ENCODE data around the gene KCNK2. TPM values are rescaled to one million over a fixed set of nuclear protein-coding genes. Genes with fewer than 3 reads are reported as not detected.

Gene KCNK2
- total RNA-seq, 4 donors from 2014 or later, result 3.9 to 22.6 (median 21.2) TPM

- Histone ChIP-seq H3K4me3 (replicated peaks in 1 of 3) (no peak overlapping the region), H3K36me3 (no peaks in the 10 kb centered on the region), H3K27ac (no peak overlapping the region), H3K9me3 (no peaks in the 10 kb centered on the region), H3K27me3 (no peaks in the 10 kb centered on the region), H3K4me1 (no peaks in the 10 kb centered on the region)
- intact Hi-C loops (cut with DNase I), result no loop called here
- TF ChIP-seq CTCF (IDR thresholded peaks at IDR 0.05) (no peak), POLR2A (IDR thresholded peaks at IDR 0.05) (no peak)
- 89% methylated on average over 3 of the region's 3 CpGs for WGBS, 2 donors
- DNase-seq, result no peak
Observed at GRCh38 chr1:215166886-215167285, 84.3 kb downstream of the KCNK2 start.

DNA sequence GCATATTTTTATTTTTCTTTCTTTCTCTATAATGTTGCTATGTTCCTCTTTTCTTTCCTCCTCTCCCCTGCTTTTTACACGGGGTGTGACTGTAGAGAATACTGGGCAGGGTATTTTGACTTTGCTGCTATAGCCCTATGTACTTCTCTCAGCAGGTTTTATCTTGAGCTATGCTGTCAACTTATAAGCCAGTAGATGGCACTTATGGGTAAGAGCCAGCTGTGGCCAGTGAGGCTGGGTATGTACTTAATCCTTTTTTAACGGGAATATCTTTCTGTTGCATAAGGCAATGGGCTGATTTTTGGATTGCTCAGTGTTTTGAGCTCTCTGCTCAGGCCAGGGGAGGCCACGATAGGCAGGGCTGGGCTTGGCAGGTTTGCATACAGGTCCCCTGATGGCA lies 99.0 kb downstream of the KCNK2 start:
- intact Hi-C loops (cut with DNase I), result no loop called here
- Histone ChIP-seq H3K4me3 (replicated peaks in 1 of 3) (no peak overlapping the region), H3K4me1 (no peaks in the 10 kb centered on the region), H3K27ac (no peak overlapping the region), H3K9me3 (no peaks in the 10 kb centered on the region), H3K36me3 (no peaks in the 10 kb centered on the region), H3K27me3 (no peaks in the 10 kb centered on the region)
- no peak for TF ChIP-seq CTCF (IDR thresholded peaks at IDR 0.05)
- no peak for TF ChIP-seq POLR2A (IDR thresholded peaks at IDR 0.05)
- DNase-seq, result no peak
- 91 to 92% methylated on average over 3 of the region's 3 CpGs for WGBS, 2 donors

DNA sequence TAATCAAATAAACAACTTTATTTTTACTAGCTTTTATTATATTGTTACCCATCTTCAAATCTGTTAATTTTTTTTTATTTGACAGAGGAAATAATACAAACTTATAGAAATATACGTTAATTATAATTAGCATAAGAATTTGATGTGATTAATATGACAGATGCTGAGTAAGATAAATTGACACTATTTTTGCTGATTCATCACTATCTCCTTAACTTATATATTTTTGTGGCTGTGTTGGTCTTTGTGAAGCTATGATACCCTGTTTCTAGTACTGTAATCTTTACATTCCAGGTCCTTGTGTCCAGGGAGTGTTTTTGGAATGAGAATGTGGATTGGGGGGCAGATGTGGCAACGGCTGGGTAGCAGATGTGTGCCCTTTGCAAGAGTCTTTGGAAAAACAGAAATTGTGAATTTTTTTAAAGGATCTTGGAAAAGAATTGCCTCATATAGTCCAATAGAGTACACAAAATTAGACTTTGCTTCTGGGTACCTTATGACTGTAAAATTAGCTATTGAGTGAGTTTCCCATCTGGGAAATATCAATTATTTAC lies 102.6 kb downstream of the KCNK2 start:
- Histone ChIP-seq H3K27me3 (no peaks in the 10 kb centered on the region), H3K36me3 (no peaks in the 10 kb centered on the region), H3K27ac (no peak overlapping the region), H3K4me1 (peaks cover 0 to 8% of the 10 kb centered on the region in 2 donors), H3K4me3 (replicated peaks in 1 of 3) (no peak overlapping the region), H3K9me3 (no peaks in the 10 kb centered on the region)
- TF ChIP-seq POLR2A (IDR thresholded peaks at IDR 0.05), result no peak
- no peak for TF ChIP-seq CTCF (IDR thresholded peaks at IDR 0.05)
- 84 to 87% methylated on average over 2 of the region's 2 CpGs for WGBS, 2 donors
- intact Hi-C loops (cut with DNase I), result no loop called here
- DNase-seq, result no peak

DNA sequence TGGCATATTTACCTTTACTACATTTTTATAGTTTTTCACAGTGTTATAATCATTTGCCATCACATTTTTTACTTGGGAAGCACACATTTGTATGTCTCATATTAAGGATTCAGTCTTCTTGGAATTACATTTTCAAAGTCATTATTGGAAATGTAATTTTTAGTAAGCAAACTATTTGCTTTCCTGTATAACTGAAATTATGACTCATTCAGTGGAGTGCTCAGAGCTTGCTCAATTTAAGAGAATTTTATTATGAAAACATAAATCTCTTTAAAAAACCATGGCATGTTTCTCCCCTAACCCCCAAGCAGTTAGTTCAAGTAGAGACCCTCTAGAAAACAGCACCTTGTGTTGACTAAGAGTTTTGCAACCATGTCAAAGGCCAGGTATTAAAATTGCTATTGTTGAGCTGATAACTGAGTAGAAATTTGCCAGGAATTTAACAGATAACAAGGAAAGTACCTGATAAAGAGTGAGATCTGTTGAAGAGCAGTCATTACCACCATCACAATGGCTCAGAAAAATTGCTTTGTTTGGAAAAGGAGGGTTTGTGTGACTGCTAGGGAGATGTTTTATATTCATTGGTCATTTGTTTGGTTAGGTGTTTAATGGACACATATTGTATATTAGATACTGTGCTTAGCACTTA lies 105.9 kb downstream of the KCNK2 start:
- TF ChIP-seq CTCF (IDR thresholded peaks at IDR 0.05), result no peak
- no peak overlapping the region for H3K4me3 ChIP-seq (replicated peaks in 1 of 3)
- intact Hi-C loops (cut with DNase I), result no loop called here
- H3K36me3 ChIP-seq, result no peaks in the 10 kb centered on the region
- no peak for DNase-seq
- peaks cover 5 to 8% of the 10 kb centered on the region in 2 donors for H3K4me1 ChIP-seq
- no peaks in the 10 kb centered on the region for H3K27me3 ChIP-seq
- no peak overlapping the region for H3K27ac ChIP-seq
- H3K9me3 ChIP-seq, result no peaks in the 10 kb centered on the region

DNA sequence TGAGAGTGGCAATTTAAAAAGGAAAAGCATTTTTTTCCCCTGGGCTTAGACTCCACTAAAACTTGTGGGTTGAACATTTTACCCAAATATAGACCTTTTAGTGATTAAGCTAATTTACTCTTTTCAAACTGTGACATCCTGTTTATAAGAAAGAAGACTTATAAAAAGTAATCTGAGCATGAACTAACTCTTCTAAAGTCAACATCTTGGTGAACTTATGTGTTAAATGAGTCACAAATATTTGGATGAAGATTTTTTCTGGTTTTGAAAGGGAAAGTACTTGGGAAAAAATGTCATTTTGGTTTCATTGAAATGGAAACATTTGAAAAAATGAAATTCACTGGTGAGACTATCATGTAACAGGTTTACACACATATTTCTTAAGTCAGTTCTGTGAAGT lies 109.8 kb downstream of the KCNK2 start:
- no peaks in the 10 kb centered on the region for H3K27me3 ChIP-seq
- H3K4me3 ChIP-seq (replicated peaks in 1 of 3), result no peak overlapping the region
- no peaks in the 10 kb centered on the region for H3K36me3 ChIP-seq
- H3K27ac ChIP-seq, result no peak overlapping the region
- peaks cover 9 to 13% of the 10 kb centered on the region in 2 donors for H3K4me1 ChIP-seq
- H3K9me3 ChIP-seq, result no peaks in the 10 kb centered on the region
- no peak for TF ChIP-seq CTCF (IDR thresholded peaks at IDR 0.05)
- no peak for TF ChIP-seq POLR2A (IDR thresholded peaks at IDR 0.05)
- no peak for DNase-seq
- intact Hi-C loops (cut with DNase I), result no loop called here
